Stimulated activated CD8-positive, alpha-beta memory T cell treated with anti-CD3 and anti-CD28 coated beads, Interleukin-7, amount 100 ng/mL, for 48 hours (primary cell): ENCODE data around the gene LPCAT4.

ENCODE experiments used
- DNase-seq, 2 donors: peaks; one replicate each; pipeline ENCODE4 v3.0.0-alpha.2; 2020; ENCODE audit warnings: low read depth in 1 of 2; ENCODE audit errors: extremely low read depth in 1 of 2

Gene LPCAT4

GRCh38 chr15:34337557-34338306 lies 29.3 kb downstream of the LPCAT4 start, which contains the start of gene SLC12A6:
Gene SLC12A6, minus strand, starts transcription at chr15:34337781. Its CDS starts 1,101 bp downstream, at chr15:34336680.
- DNase-seq: peak; percentile 79 to 80

GRCh38 chr15:34336991-34337556 lies 29.9 kb downstream of the LPCAT4 start:
- DNase-seq: no peak

- no peak for DNase-seq
These were observed 30.6 kb downstream of the LPCAT4 start for GRCh38 chr15:34336231-34336990.

GRCh38 chr15:34335176-34336032 lies 31.6 kb downstream of the LPCAT4 start:
- no peak for DNase-seq

GRCh38 chr15:34334672-34335071 lies 32.3 kb downstream of the LPCAT4 start:
- no peak for DNase-seq

- no peak for DNase-seq
These were observed 34.4 kb downstream of the LPCAT4 start for GRCh38 chr15:34332553-34333120.

- no peak for DNase-seq
These were observed 35.2 kb downstream of the LPCAT4 start for GRCh38 chr15:34331809-34332208.

GRCh38 chr15:34330279-34330678 lies 36.7 kb downstream of the LPCAT4 start:
- no peak for DNase-seq

- no peak for DNase-seq
These were observed 38.0 kb downstream of the LPCAT4 start for GRCh38 chr15:34329006-34329405.

GRCh38 chr15:34327906-34328305 lies 39.1 kb downstream of the LPCAT4 start:
- no peak for DNase-seq

- no peak for DNase-seq
These were observed 41.6 kb downstream of the LPCAT4 start for GRCh38 chr15:34325368-34325767.

- no peak for DNase-seq
These were observed 42.1 kb downstream of the LPCAT4 start for GRCh38 chr15:34324933-34325332.

- DNase-seq: no peak
These were observed 43.8 kb downstream of the LPCAT4 start for GRCh38 chr15:34323217-34323616.

- no peak for DNase-seq
These were observed 48.5 kb downstream of the LPCAT4 start for GRCh38 chr15:34318277-34319079.

- DNase-seq: no peak
These were observed 52.2 kb downstream of the LPCAT4 start for GRCh38 chr15:34314491-34315490.

- DNase-seq: no peak
These were observed 55.4 kb downstream of the LPCAT4 start for GRCh38 chr15:34311563-34311962.
